Measurements from ENCODE around the gene AHNAK. TPM values are rescaled to one million over a fixed set of nuclear protein-coding genes. Genes with fewer than 3 reads are reported as not detected.
"Not testable (repeated sequence)": the region's sequence is repeated elsewhere in the genome, so short reads cannot be mapped to it uniquely, and the experiment has no call there.

The AHNAK gene
- total and polyA plus RNA-seq, 3 donors from 2014 or later: 95.8 to 148 (median 137) TPM

GRCh38 chr11:62552485-62553079 is 6.0 kb upstream of the AHNAK start:
- H3K4me3 ChIP-seq: no peak overlapping the region
- no peak for DNase-seq
- no peaks in the 10 kb centered on the region for H3K36me3 ChIP-seq (ENCODE audit: low read depth, missing control alignments)
- H3K4me1 ChIP-seq: peaks cover 78% of the 10 kb centered on the region
- H3K27me3 ChIP-seq: no peaks in the 10 kb centered on the region
- WGBS, 2 donors: 43 to 51% methylated on average over 4 of the region's 4 CpGs
- peak overlapping the region; percentile 85 to 89 for H3K27ac ChIP-seq
- intact Hi-C loops (cut with DNase I; ENCODE audit: low total_unique reads): no loop called here
- TF ChIP-seq POLR2A (IDR thresholded peaks at IDR 0.05) (no peak), CTCF (IDR thresholded peaks at IDR 0.05) (no peak)
- no peaks in the 10 kb centered on the region for H3K9me3 ChIP-seq

- intact Hi-C loops (cut with DNase I; ENCODE audit: low total_unique reads); H3K27me3 ChIP-seq; H3K36me3 ChIP-seq (ENCODE audit: low read depth, missing control alignments); H3K9me3 ChIP-seq; H3K4me3 ChIP-seq; H3K27ac ChIP-seq; DNase-seq: not testable (repeated sequence)
- 91 to 93% methylated on average over 2 of the region's 2 CpGs for WGBS, 2 donors
- H3K4me1 ChIP-seq: peaks cover 62% of the 10 kb centered on the region
Measured at GRCh38 chr11:62550478-62550877, 3.9 kb upstream of the AHNAK start.

GRCh38 chr11:62548545-62549335 is 2.1 kb upstream of the AHNAK start:
- Histone ChIP-seq H3K27ac (peak overlapping the region; percentile 21 to 95), H3K9me3 (no peaks in the 10 kb centered on the region), H3K4me3 (no peak overlapping the region), H3K4me1 (peaks cover 47% of the 10 kb centered on the region), H3K27me3 (no peaks in the 10 kb centered on the region), H3K36me3 (ENCODE audit: low read depth, missing control alignments) (no peaks in the 10 kb centered on the region)
- intact Hi-C loops (cut with DNase I; ENCODE audit: low total_unique reads): loop anchor here (10.0 kb wide), 1 partner anchor 154 kb away; no protein-coding TSS in a partner anchor
- 38 to 59% methylated on average over 17 of the region's 17 CpGs for WGBS, 2 donors
- TF ChIP-seq POLR2A (IDR thresholded peaks at IDR 0.05): no peak
- TF ChIP-seq CTCF (IDR thresholded peaks at IDR 0.05): no peak
- DNase-seq: peak; percentile 65

GRCh38 chr11:62547691-62548281 is 1.2 kb upstream of the AHNAK start:
- Histone ChIP-seq H3K9me3 (no peaks in the 10 kb centered on the region), H3K4me1 (peaks cover 44% of the 10 kb centered on the region), H3K36me3 (ENCODE audit: low read depth, missing control alignments) (no peaks in the 10 kb centered on the region), H3K27me3 (no peaks in the 10 kb centered on the region), H3K4me3 (peak overlapping the region in 1 of 2 donors; percentile 86), H3K27ac (peak overlapping the region; percentile 84 to 95)
- 20 to 37% methylated on average over 8 of the region's 8 CpGs for WGBS, 2 donors
- TF ChIP-seq CTCF (IDR thresholded peaks at IDR 0.05): no peak
- TF ChIP-seq POLR2A (IDR thresholded peaks at IDR 0.05): no peak
- no peak for DNase-seq
- intact Hi-C loops (cut with DNase I; ENCODE audit: low total_unique reads): loop anchor here (10.0 kb wide), 1 partner anchor 153 kb away; no protein-coding TSS in a partner anchor

- Histone ChIP-seq H3K4me3 (peak overlapping the region; percentile 86 to 93), H3K36me3 (ENCODE audit: low read depth, missing control alignments) (no peaks in the 10 kb centered on the region), H3K4me1 (peaks cover 44% of the 10 kb centered on the region), H3K27me3 (no peaks in the 10 kb centered on the region), H3K27ac (peak overlapping the region; percentile 84 to 95), H3K9me3 (no peaks in the 10 kb centered on the region)
- 5 to 8% methylated on average over 20 to 38 of the region's 40 CpGs for WGBS, 2 donors
- TF ChIP-seq CTCF (IDR thresholded peaks at IDR 0.05) (no peak), POLR2A (IDR thresholded peaks at IDR 0.05) (no peak)
- intact Hi-C loops (cut with DNase I; ENCODE audit: low total_unique reads): loop anchor here (10.0 kb wide), 1 partner anchor 152 kb away; no protein-coding TSS in a partner anchor
- peak; percentile 47 for DNase-seq
Measured at GRCh38 chr11:62546929-62547625, 471 bp upstream of the AHNAK start.
